Measurements from ENCODE around the gene EEF1B2.
A peak's percentile ranks its signal among the peaks of the same experiment; 100 is the strongest.

- TF ChIP-seq ZNF83 (CRISPR knock-in tag; IDR thresholded peaks at IDR 0.05; ENCODE audit: borderline replicate concordance) = no peak
- peak; percentile 64 for TF ChIP-seq SOX13 (IDR thresholded peaks at IDR 0.05)
- peak in 1 of 2 experiments; percentile 24; a peak in 1 of 4 replicates for TF ChIP-seq SOX13 (CRISPR knock-in tag; conservative IDR thresholded peaks at IDR 0.05 in 1 of 2, IDR thresholded peaks at IDR 0.05 in 1 of 2)
- TF ChIP-seq, protein P1, sequence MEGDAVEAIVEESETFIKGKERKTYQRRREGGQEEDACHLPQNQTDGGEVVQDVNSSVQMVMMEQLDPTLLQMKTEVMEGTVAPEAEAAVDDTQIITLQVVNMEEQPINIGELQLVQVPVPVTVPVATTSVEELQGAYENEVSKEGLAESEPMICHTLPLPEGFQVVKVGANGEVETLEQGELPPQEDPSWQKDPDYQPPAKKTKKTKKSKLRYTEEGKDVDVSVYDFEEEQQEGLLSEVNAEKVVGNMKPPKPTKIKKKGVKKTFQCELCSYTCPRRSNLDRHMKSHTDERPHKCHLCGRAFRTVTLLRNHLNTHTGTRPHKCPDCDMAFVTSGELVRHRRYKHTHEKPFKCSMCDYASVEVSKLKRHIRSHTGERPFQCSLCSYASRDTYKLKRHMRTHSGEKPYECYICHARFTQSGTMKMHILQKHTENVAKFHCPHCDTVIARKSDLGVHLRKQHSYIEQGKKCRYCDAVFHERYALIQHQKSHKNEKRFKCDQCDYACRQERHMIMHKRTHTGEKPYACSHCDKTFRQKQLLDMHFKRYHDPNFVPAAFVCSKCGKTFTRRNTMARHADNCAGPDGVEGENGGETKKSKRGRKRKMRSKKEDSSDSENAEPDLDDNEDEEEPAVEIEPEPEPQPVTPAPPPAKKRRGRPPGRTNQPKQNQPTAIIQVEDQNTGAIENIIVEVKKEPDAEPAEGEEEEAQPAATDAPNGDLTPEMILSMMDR (CRISPR knock-in tag; IDR thresholded peaks at IDR 0.05) = peak; percentile 18; the same call in 1 of the 2 replicates
- no peak for TF ChIP-seq JDP2 (CRISPR knock-in tag; IDR thresholded peaks at IDR 0.05; ENCODE audit: borderline replicate concordance)
- peak; percentile 23; the same call in 1 of the 2 replicates for TF ChIP-seq RAD21 (CRISPR knock-in tag; IDR thresholded peaks at IDR 0.05)
- no peak for TF ChIP-seq TCF7 (IDR thresholded peaks at IDR 0.05; ENCODE audit: low read depth)
- TF ChIP-seq ARHGAP35 (CRISPR knock-in tag; IDR thresholded peaks at IDR 0.05; ENCODE audit: borderline replicate concordance) = 0 out of 2 replicates have a peak, but pooled peaks have one; percentile 51
- no peak for TF ChIP-seq SP1 (IDR thresholded peaks at IDR 0.05)
- TF ChIP-seq SP1 (CRISPR knock-in tag; IDR thresholded peaks at IDR 0.05) = 0 out of 2 replicates have a peak, but pooled peaks have one; percentile 72
- TF ChIP-seq ZNF292 (CRISPR knock-in tag; IDR thresholded peaks at IDR 0.05; ENCODE audit: borderline replicate concordance, low read depth) = no peak; the same call in 1 of the 2 replicates
- TF ChIP-seq DNMT1 (CRISPR knock-in tag; IDR thresholded peaks at IDR 0.05) = no peak
Measured at GRCh38 chr2:206159346-206160124, at the start of gene EEF1B2, which contains the start of gene NDUFS1.
